PC-9 (cell line): ENCODE results near the gene PPP2R5E. TPM values are rescaled to one million over a fixed set of nuclear protein-coding genes. Genes with fewer than 3 reads are reported as not detected.
"Not testable (repeated sequence)": the region's sequence is repeated elsewhere in the genome, so short reads cannot be mapped to it uniquely, and the experiment has no call there.

Experiments used
- Bru-seq: library from RNA; stranded (reverse); fragments of 400-500 nt; gene quantifications from one replicate; lab custom pipeline; 2021; lab: Mats Ljungman, UMichigan
- BruChase-seq, 2 experiments: library from RNA; stranded (reverse); fragments of 400-500 nt; gene quantifications; one replicate each; lab custom pipeline; 2021; lab: Mats Ljungman, UMichigan
- BruUV-seq: library from RNA; stranded (reverse); fragments of 400-500 nt; replicated peaks from 2 replicates; lab custom pipeline; 2021; lab: Mats Ljungman, UMichigan
- CTCF ChIA-PET: fragments of 300-600 bp; sonication (Branson Sonifier 250); formaldehyde crosslinking; loops from one replicate; lab custom pipeline; 2022; ENCODE audit warnings: antibody characterized with exemption; lab: Charles Lee
- POLR2A ChIA-PET: fragments of 300-600 bp; sonication (Branson Sonifier 250); formaldehyde crosslinking; loops from one replicate; lab custom pipeline; 2022; ENCODE audit warnings: antibody characterized with exemption; ENCODE audit not compliant: unreplicated experiment; lab: Charles Lee
- DNase-seq, 2 experiments: peaks; one replicate each; pipeline versions ENCODE4 v3.0.0 to v3.0.0-alpha.2; 2015 to 2022; ENCODE audit warnings: mixed read lengths in 1 of 2
- H2AFZ ChIP-seq: fragments of 200-600 bp; sonication (generic); 2 replicates; pipeline ENCODE4 v1.8.1; 2017; ENCODE audit warnings: antibody characterized with exemption
- H3F3A ChIP-seq: fragments of 200-600 bp; sonication (generic); 2 replicates; pipeline ENCODE4 v1.8.1; 2017; ENCODE audit warnings: antibody characterized with exemption, mild to moderate bottlenecking, low read depth; ENCODE audit not compliant: insufficient read depth
- H3K27ac ChIP-seq: fragments of 200-600 bp; sonication (generic); 2 replicates; pipeline ENCODE4 v1.6.1; 2016; ENCODE audit warnings: mixed run types
- H3K27me3 ChIP-seq: fragments of 200-600 bp; sonication (generic); 2 replicates; pipeline ENCODE4 v1.6.1; 2016; ENCODE audit warnings: low read depth, mixed run types; ENCODE audit not compliant: insufficient read depth
- H3K36me3 ChIP-seq: fragments of 200-600 bp; sonication (generic); 2 replicates; pipeline ENCODE4 v1.6.1; 2016; ENCODE audit warnings: low read depth, mixed run types
- H3K4me1 ChIP-seq: fragments of 200-600 bp; sonication (generic); replicated peaks from 2 replicates; pipeline ENCODE4 v1.6.1; 2016; ENCODE audit warnings: mixed run types; ENCODE audit not compliant: insufficient read depth
- H3K4me2 ChIP-seq: fragments of 200-600 bp; sonication (generic); 2 replicates; pipeline ENCODE4 v1.6.1; 2017; ENCODE audit warnings: mixed run types
- H3K4me3 ChIP-seq: fragments of 200-600 bp; sonication (generic); 2 replicates; pipeline ENCODE4 v1.6.1; 2016; ENCODE audit warnings: mixed run types
- H3K79me2 ChIP-seq: fragments of 200-600 bp; sonication (generic); 2 replicates; pipeline ENCODE4 v1.6.1; 2017; ENCODE audit warnings: low read depth, mixed run types
- H3K9me2 ChIP-seq: fragments of 200-600 bp; sonication (generic); 2 replicates; pipeline ENCODE4 v1.8.1; 2017; ENCODE audit warnings: mild to moderate bottlenecking; ENCODE audit not compliant: insufficient read depth
- H3K9me3 ChIP-seq: fragments of 200-600 bp; sonication (generic); 2 replicates; pipeline ENCODE4 v1.8.1; 2016; ENCODE audit warnings: low read depth; ENCODE audit not compliant: insufficient read depth
- H4K20me1 ChIP-seq: fragments of 200-600 bp; sonication (generic); 2 replicates; pipeline ENCODE4 v1.8.1; 2017; ENCODE audit not compliant: insufficient read depth
- EZH2 ChIP-seq: fragments of 200-600 bp; sonication (generic); IDR thresholded peaks from 2 replicates; pipeline ENCODE4 v1.8.0; 2017; ENCODE audit warnings: antibody characterized with exemption, low read depth
- intact Hi-C: fragments of 100-400 bp; cut with micrococcal nuclease; formaldehyde crosslinking; loops from one replicate; pipeline ENCODE4 v1.10.0; 2022; ENCODE audit not compliant: unreplicated experiment
- long read RNA-seq: library from polyadenylated mRNA; stranded (forward); transcript quantifications from one replicate; pipeline ENCODE4 v2.0.0, GENCODE V29; 2022
- total RNA-seq: library from RNA; stranded (reverse); gene quantifications from 2 replicates; pipeline ENCODE4 v1.2.3, GENCODE V29; 2021
- TF ChIP-seq, protein P1 (sequence below): fragments of 200-600 bp; sonication (generic); conservative IDR thresholded peaks from 2 replicates; pipeline ENCODE4 v1.6.1; 2017; ENCODE audit warnings: mixed run types, antibody characterized with exemption, mild to moderate bottlenecking, moderate library complexity

The PPP2R5E gene
- total RNA-seq (66.4 and 67.0 TPM in 2 replicates), Bru-seq, nascent RNA (percentile 92 among the genes with signal in this experiment), BruChase-seq, experiment 1, labeled RNA remaining after a 2-hour chase (percentile 81 among the genes with signal in this experiment), BruChase-seq, experiment 2, labeled RNA remaining after a 6-hour chase (percentile 81 among the genes with signal in this experiment)
- long read RNA-seq, full-length matches to known transcripts: 56 of 94 reads
- long read RNA-seq, partial matches to known transcripts: 1 of 94 reads
- long read RNA-seq, other reads (novel, unspliced or antisense): 37 of 94 reads

DNA sequence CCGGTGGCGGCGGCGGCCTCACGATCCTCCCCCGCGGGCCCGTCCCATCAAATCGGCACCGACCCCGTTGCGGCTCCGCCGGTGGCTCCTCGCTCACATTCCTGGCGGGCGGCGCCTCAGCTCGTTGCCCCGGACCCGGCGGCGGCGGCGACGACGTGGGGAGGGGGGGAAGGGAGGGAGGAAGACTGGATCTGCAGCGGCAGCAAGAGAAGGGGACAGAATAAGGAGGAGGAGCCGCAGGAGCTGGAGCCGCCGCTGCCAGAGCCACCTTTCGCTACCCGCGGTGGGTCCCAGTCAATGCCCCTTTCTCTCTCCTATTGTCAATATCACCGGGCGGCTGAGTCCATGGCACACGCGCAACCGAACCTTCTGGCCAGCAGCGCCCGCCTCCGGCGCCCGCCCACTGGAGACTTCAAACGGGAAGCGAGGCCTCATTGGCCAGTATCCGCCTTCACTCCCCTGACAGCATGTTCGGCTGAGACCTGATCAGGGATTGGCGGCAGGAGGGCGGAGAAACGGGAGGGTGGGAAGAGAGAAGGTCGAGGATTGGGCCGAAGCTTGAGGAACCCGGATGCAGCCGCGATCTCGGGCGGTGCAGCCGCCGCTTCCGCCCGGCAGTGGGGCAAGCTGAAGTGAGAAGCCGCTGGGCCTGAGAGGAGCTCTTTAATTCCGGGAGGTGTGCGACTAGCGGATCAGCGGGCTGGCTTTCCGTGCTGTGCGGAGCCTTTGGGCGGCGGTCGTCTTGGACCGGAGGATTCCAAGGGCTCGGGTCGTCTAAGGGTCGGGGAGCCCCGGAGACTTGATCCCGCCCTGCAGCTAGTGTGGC, at the start of gene PPP2R5E:
TSS of gene PPP2R5E (minus strand) at position 378 of the 826 bp plus-strand sequence. CDS start 3,692 bp downstream, outside the sequence.
- Histone ChIP-seq H4K20me1 (peaks cover 15% of the 10 kb centered on the region; the same call in 1 of the 2 replicates), H3K79me2 (peaks cover 50% of the 10 kb centered on the region), H3F3A (0 out of 2 replicates have a peak, but pooled peaks cover 5% of the 10 kb centered on the region), H3K4me1 (peaks cover 22% of the 10 kb centered on the region), H3K27ac (peak within 1 kb of the TSS; percentile 22), H3K4me3 (peak within 1 kb of the TSS; percentile 82), H3K9me2 (no peaks in the 10 kb centered on the region), H3K4me2 (peak within 1 kb of the TSS; percentile 100), H3K9me3 (no peaks in the 10 kb centered on the region), H2AFZ (peak within 1 kb of the TSS; percentile 94), H3K27me3 (no peaks in the 10 kb centered on the region), H3K36me3 (peaks cover 10% of the 10 kb centered on the region; the same call in 1 of the 2 replicates)
- no peak for TF ChIP-seq EZH2
- TF ChIP-seq, protein P1, sequence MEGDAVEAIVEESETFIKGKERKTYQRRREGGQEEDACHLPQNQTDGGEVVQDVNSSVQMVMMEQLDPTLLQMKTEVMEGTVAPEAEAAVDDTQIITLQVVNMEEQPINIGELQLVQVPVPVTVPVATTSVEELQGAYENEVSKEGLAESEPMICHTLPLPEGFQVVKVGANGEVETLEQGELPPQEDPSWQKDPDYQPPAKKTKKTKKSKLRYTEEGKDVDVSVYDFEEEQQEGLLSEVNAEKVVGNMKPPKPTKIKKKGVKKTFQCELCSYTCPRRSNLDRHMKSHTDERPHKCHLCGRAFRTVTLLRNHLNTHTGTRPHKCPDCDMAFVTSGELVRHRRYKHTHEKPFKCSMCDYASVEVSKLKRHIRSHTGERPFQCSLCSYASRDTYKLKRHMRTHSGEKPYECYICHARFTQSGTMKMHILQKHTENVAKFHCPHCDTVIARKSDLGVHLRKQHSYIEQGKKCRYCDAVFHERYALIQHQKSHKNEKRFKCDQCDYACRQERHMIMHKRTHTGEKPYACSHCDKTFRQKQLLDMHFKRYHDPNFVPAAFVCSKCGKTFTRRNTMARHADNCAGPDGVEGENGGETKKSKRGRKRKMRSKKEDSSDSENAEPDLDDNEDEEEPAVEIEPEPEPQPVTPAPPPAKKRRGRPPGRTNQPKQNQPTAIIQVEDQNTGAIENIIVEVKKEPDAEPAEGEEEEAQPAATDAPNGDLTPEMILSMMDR: no peak
- BruUV-seq: no TSS peak
- peak; percentile 97 to 99 for DNase-seq
- ChIA-PET POLR2A (interaction anchor here (0.5 to 1.3 kb wide), 17 partner anchors 22 to 1794 kb away, joined by 3 to 12 read pairs (median 4); partner anchors contain the start of gene WDR89), CTCF (interaction anchor here (0.5 to 1.2 kb wide), 7 partner anchors 13 to 1845 kb away, joined by 3 to 6 read pairs (median 5); no protein-coding TSS in a partner anchor)
- intact Hi-C loops: loop anchor here (1.0 to 10.0 kb wide), 6 partner anchors 74 to 252 kb away; partner anchors contain the start of gene WDR89

DNA sequence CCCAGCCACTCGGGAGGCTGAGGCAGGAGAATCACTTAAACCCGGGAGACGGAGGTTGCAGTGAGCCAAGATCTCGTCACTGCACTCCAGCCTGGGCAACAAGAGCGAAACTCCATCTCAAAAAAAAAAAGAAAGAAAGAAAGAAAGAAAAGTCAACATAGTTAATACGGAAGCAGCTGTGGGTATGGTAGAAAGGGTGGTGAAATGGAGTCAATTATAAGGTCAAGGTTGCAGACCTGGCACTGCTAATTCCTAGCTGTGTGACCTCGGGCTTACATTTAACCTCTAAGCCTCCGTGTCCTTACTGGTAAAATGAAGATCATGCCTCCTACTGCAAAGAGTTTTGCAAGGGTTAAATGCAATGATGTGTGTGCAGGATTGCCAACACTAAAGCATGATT, 39.9 kb upstream of the PPP2R5E start:
- H4K20me1 ChIP-seq, H3K27ac ChIP-seq, H3K9me3 ChIP-seq, H3K4me1 ChIP-seq, H3K27me3 ChIP-seq, H3K4me3 ChIP-seq, H3K79me2 ChIP-seq, H3K9me2 ChIP-seq, H3K36me3 ChIP-seq, H2AFZ ChIP-seq, POLR2A ChIA-PET, BruUV-seq, intact Hi-C loops, H3K4me2 ChIP-seq, H3F3A ChIP-seq: not testable (repeated sequence)
- DNase-seq: peak in 1 of 2 experiments; percentile 10
- CTCF ChIA-PET: interaction anchor here (0.7 kb wide), 2 partner anchors 234 to 854 kb away, joined by 3 to 6 read pairs; no protein-coding TSS in a partner anchor

DNA sequence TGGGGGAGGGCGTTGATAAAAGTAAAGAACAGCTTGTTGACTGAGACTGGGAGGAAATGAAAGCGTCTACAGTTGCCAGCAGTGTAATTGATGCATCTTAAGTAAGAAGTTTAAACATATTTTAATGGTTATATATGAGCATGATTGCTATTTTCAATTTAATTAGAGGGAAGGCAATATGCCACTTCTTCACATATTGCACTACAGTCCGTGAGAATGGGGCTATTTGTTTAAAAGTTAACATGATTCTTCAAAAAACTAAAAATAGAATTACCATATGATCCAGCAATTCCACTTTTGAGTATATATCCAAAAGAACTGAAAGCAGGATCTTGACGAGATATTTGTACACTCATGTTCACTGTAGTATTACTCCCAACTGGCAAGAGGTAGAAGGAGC, 38.3 kb upstream of the PPP2R5E start:
- Histone ChIP-seq H4K20me1 (no peaks in the 10 kb centered on the region), H3K79me2 (no peaks in the 10 kb centered on the region), H3K4me2 (no peak overlapping the region), H3K4me1 (no peaks in the 10 kb centered on the region), H2AFZ (no peak overlapping the region), H3K27me3 (no peaks in the 10 kb centered on the region), H3F3A (no peaks in the 10 kb centered on the region), H3K9me3 (no peaks in the 10 kb centered on the region; the same call in 1 of the 2 replicates), H3K27ac (no peak overlapping the region), H3K9me2 (no peaks in the 10 kb centered on the region), H3K4me3 (no peak overlapping the region), H3K36me3 (no peaks in the 10 kb centered on the region)
- intact Hi-C loops: no loop called here
- no TSS peak for BruUV-seq
- CTCF ChIA-PET: no interaction called here
- DNase-seq: peak in 1 of 2 experiments; percentile 27
- TF ChIP-seq, protein P1: no peak
- no peak for TF ChIP-seq EZH2
- POLR2A ChIA-PET: no interaction called here
